ENCODE data around the gene KDM4B. TPM values are rescaled to one million over a fixed set of nuclear protein-coding genes. Genes with fewer than 3 reads are reported as not detected.
"Not testable (repeated sequence)": the region's sequence is repeated elsewhere in the genome, so short reads cannot be mapped to it uniquely, and the experiment has no call there.

Gene KDM4B
- total RNA-seq, 2 donors from 2014 or later: 22.2 to 27.8 TPM

DNA sequence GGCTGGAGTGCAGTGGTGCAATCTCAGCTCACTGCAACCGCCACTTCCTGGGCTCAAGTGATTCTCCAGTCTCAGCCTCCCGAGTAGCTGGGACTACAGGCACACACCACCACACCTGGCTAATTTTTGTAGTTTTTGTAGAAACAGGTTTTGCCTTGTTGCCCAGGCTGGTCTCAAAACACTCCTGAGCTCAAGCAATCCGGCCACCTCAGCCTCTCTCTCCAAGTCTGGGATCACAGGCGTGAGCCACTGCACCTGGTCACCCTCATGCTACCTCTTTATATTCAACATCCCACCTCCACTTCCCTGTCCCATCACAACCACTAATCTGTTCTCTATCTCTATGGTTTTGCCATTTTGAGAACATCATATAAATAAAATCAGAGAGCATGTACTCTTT lies 216.0 kb downstream of the KDM4B start:
- intact Hi-C loops (cut with DNase I): no loop called here
- DNase-seq (no peak), ATAC-seq (no peak)

DNA sequence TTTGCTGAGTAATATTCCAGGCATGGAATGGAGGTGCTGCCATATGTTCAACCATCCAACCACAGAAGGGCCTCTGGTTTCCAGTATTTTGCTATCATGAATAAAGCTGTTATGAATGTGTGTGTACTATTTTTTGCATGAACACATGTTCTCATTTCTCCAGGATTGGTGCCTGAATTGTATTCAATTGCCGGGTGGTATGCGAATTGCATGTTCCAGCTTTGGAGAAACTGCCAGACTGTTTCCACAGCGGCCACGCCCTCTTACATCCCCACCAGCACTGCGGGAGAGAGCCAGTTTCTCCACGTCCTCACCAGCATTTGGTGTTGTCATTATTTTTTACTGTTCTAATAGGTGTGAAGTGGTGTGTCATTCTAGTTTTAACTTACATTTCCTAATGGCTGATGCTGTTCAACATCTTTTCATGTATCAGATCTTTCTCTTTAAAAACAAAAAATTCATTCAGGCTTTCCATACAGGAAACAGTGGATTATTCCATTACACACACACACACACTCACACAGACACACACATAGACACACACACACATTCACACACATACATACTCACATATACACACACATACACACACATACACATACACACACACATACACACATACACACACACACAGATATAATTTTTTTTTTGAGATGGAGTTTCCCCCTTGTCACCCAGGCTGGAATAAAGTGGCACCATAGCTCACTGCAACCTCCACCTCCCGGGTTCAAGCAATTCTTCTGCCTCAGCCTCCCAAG lies 217.6 kb downstream of the KDM4B start:
- no peak for DNase-seq

GRCh38 chr19:5188548-5189317 lies 219.8 kb downstream of the KDM4B start:
- DNase-seq (no peak), ATAC-seq (no peak)
- intact Hi-C loops (cut with DNase I): no loop called here

More for the DNA sequence above, 217.6 kb downstream of the KDM4B start:
- no peak for ATAC-seq
- intact Hi-C loops (cut with DNase I): no loop called here

GRCh38 chr19:5189318-5189607 lies 220.3 kb downstream of the KDM4B start:
- no peak for DNase-seq
- intact Hi-C loops (cut with DNase I): no loop called here
- ATAC-seq: no peak

DNA sequence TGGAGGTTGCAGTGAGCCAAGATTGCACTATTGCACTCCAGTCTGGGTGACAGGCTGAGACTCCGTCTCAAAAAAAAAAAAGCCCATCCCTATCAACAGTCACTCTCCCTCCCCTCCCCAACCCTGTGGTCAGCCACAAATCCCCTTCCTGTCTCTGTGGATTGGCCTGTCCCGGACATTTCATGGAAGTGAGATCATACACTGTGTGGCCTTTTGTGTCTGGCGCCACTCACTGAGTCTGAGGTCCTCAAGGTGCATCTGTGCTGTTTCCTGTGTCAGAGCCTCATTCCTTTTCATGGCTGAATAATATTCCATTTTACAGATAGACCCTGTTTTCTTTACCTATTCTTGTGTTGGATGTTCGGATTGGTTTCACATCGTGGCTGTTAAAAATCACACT lies 222.2 kb downstream of the KDM4B start:
- DNase-seq (no peak), ATAC-seq (no peak)
- intact Hi-C loops (cut with DNase I): no loop called here

GRCh38 chr19:5192568-5192967 lies 223.7 kb downstream of the KDM4B start:
- intact Hi-C loops (cut with DNase I): no loop called here
- DNase-seq: no peak
- ATAC-seq: no peak

DNA sequence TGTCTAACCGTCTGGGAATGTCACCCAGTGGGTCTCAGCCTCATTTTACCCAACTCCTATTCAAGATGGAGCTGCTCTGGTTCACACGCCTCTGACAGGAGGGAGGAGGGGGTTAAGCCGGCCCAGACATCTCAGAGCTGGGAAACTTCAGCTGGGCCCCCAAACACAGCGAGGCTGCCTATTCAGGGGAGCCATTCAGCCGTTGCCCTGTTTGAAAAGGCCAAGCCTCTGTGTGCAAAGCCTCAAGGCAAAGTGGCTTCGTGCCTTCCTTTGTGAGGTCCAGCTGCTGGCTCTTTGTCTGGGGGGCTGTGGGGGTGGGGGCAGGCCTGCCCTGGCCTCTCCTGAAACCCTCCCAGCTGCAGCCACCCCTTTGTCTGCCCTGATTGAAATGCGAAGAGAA lies 224.3 kb downstream of the KDM4B start:
- ATAC-seq: no peak
- intact Hi-C loops (cut with DNase I): no loop called here
- no peak for DNase-seq

DNA sequence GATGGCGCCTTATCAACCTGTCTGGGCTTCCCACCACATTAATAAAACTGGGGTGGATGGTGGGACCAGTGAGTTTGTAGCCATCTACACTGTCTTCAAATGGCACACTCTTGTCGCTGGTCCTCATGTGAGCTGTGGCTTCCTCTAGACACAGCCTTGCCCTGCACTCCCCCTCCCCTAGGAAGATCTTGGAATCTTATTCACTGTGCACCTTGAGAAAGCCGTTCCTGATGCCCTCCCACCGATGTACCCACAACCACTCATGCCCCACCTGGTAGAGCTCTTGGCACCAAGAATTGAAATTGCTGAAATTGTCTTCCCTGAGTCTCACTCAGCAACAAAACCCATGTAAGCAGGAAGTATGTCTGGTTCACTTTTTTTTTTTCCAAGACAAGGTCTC lies 225.7 kb downstream of the KDM4B start:
- no peak for ATAC-seq
- DNase-seq: no peak
- intact Hi-C loops (cut with DNase I): no loop called here

DNA sequence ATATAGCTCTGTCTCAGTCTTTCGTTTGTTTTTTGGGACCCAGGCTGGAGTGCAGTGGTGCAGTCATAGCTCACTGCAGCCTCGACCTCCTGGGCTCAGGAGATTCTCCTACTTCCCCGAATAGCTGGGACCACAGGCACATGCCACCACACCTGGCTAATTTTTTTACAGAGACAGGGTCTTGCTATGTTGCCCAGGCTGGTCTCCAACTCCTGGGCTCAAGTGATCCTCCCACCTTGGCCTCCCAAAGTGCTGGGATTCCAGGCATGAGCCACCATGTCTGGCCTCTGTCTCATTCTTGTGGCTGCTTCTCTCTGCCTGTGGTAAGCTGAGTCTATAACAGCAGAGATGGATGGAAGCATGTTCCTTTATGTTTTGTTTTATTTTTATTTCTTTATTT lies 226.7 kb downstream of the KDM4B start:
- ATAC-seq; intact Hi-C loops (cut with DNase I); DNase-seq: not testable (repeated sequence)

GRCh38 chr19:5196832-5197231 lies 227.9 kb downstream of the KDM4B start:
- intact Hi-C loops (cut with DNase I): no loop called here
- DNase-seq (no peak), ATAC-seq (no peak)

DNA sequence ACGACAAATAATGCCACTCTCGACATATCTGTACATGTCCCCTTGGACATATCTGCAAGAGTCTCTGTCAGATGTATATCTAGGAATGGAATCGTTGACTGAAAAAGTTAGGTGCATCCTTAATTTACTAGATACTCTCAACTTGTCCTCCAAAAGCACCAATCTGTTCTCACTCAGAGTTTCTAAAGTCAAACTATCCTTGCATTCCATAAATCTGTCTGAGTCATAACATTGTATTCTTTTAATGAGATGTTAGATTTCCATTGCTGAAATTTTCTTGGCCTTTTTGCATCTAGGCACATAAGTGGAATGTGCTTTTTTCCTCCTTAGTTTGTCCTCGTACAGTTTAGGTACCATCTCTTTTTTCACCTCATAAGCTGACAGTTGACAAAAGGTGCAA lies 231.9 kb downstream of the KDM4B start:
- intact Hi-C loops (cut with DNase I): no loop called here
- ATAC-seq (no peak), DNase-seq (no peak)

GRCh38 chr19:5202553-5202952 lies 233.6 kb downstream of the KDM4B start:
- ATAC-seq (no peak), DNase-seq (no peak)
- intact Hi-C loops (cut with DNase I): no loop called here

Small RNA genes lying within 50 kb of the gene (microRNA-seq; reads per million reads assigned to microRNA genes)
- 0 reads per million in 2 donors for gene MIR4747

Other genes starting within 250 kb of the KDM4B start
- 10 to 100 TPM; 41.8 to 43.0 TPM for gene DPP9, start 245.3 kb upstream of the KDM4B start, total RNA-seq
- gene FEM1A, start 177.4 kb upstream of the KDM4B start, total RNA-seq: 10 to 100 TPM; 24.1 to 25.0 TPM
- gene TICAM1, start 137.4 kb upstream of the KDM4B start, total RNA-seq: 1 to 10 TPM; 6.9 to 8.0 TPM
- 10 to 100 TPM; 25.3 to 35.1 TPM for gene PLIN3, start 101.4 kb upstream of the KDM4B start, total RNA-seq
- under 1 TPM in 1 of 2 donors, not detected in 1; 0.18 TPM for gene ARRDC5, start 66.2 kb upstream of the KDM4B start, total RNA-seq
- gene UHRF1, start 59.6 kb upstream of the KDM4B start, total RNA-seq: 1 to 10 TPM; 1.2 to 3.6 TPM